SIG-M5 treated with dmso at 0.1 percent for 504 hours (cell line): ENCODE data around the gene KCTD8.

Source experiments
- DNase-seq: peaks from one replicate; lab custom pipeline; 2025; ENCODE audit not compliant: unreplicated experiment; lab: John Stamatoyannopoulos, UW

The KCTD8 gene

GRCh38 chr4:44448521-44449461 lies at the start of gene KCTD8:
Gene KCTD8 (minus strand): TSS chr4:44448809.
- DNase-seq = peak; percentile 4

GRCh38 chr4:44494810-44495701 lies 46.4 kb upstream of the KCTD8 start:
- no peak for DNase-seq

GRCh38 chr4:44493924-44494323 lies 45.3 kb upstream of the KCTD8 start:
- peak; percentile 16 for DNase-seq

- DNase-seq = no peak
Observed at GRCh38 chr4:44487341-44487740, 38.7 kb upstream of the KCTD8 start.

GRCh38 chr4:44479731-44480130 lies 31.1 kb upstream of the KCTD8 start:
- no peak for DNase-seq

- DNase-seq = no peak
Observed at GRCh38 chr4:44462259-44462658, 13.7 kb upstream of the KCTD8 start.

- DNase-seq = no peak
Observed at GRCh38 chr4:44447563-44448504, 775 bp downstream of the KCTD8 start.

- DNase-seq = no peak
Observed at GRCh38 chr4:44446801-44447562, 1.6 kb downstream of the KCTD8 start.

GRCh38 chr4:44446191-44446590 lies 2.4 kb downstream of the KCTD8 start:
- no peak for DNase-seq

GRCh38 chr4:44438687-44439086 lies 9.9 kb downstream of the KCTD8 start:
- no peak for DNase-seq

- no peak for DNase-seq
Observed at GRCh38 chr4:44434247-44434646, 14.4 kb downstream of the KCTD8 start.

- DNase-seq = no peak
Observed at GRCh38 chr4:44425614-44426208, 22.9 kb downstream of the KCTD8 start.

GRCh38 chr4:44422912-44423311 lies 25.7 kb downstream of the KCTD8 start:
- DNase-seq = no peak

GRCh38 chr4:44421330-44422065 lies 27.1 kb downstream of the KCTD8 start:
- DNase-seq = no peak

GRCh38 chr4:44415251-44415650 lies 33.4 kb downstream of the KCTD8 start:
- no peak for DNase-seq

GRCh38 chr4:44368413-44369167 lies 80.0 kb downstream of the KCTD8 start:
- no peak for DNase-seq

- no peak for DNase-seq
Observed at GRCh38 chr4:44354172-44354571, 94.4 kb downstream of the KCTD8 start.

- no peak for DNase-seq
Observed at GRCh38 chr4:44351069-44351468, 97.5 kb downstream of the KCTD8 start.
